ENCODE measurements around the gene NR4A1.

The NR4A1 gene

GRCh38 chr12:52054833-52055730 is 3.8 kb downstream of the NR4A1 start:
- H3K4me3 ChIP-seq (ENCODE audit: low read length), result no peak overlapping the region
- no peak for DNase-seq (ENCODE audit: low read depth, low spot score)

- H3K4me3 ChIP-seq (ENCODE audit: low read length), result no peak overlapping the region
Measured at GRCh38 chr12:52055731-52056711, 4.8 kb downstream of the NR4A1 start.

GRCh38 chr12:52056801-52057637 is 5.8 kb downstream of the NR4A1 start:
- no peak overlapping the region for H3K4me3 ChIP-seq (ENCODE audit: low read length)
- no peak for DNase-seq (ENCODE audit: low read depth, low spot score)

More at GRCh38 chr12:52055731-52056711, 4.8 kb downstream of the NR4A1 start:
- no peak for DNase-seq (ENCODE audit: low read depth, low spot score)

- DNase-seq (ENCODE audit: low read depth, low spot score), result no peak
- H3K4me3 ChIP-seq (ENCODE audit: low read length), result no peak overlapping the region
Measured at GRCh38 chr12:52057638-52058576, 6.7 kb downstream of the NR4A1 start.

- H3K4me3 ChIP-seq (ENCODE audit: low read length), result no peak overlapping the region
- no peak for DNase-seq (ENCODE audit: low read depth, low spot score)
Measured at GRCh38 chr12:52058631-52059361, 7.6 kb downstream of the NR4A1 start.

- H3K4me3 ChIP-seq (ENCODE audit: low read length), result no peak overlapping the region
- no peak for DNase-seq (ENCODE audit: low read depth, low spot score)
Measured at GRCh38 chr12:52059582-52060497, 8.6 kb downstream of the NR4A1 start.

- H3K4me3 ChIP-seq (ENCODE audit: low read length), result no peak overlapping the region
- DNase-seq (ENCODE audit: low read depth, low spot score), result no peak
Measured at GRCh38 chr12:52060498-52061177, 9.4 kb downstream of the NR4A1 start.

- DNase-seq (ENCODE audit: low read depth, low spot score), result no peak
- H3K4me3 ChIP-seq (ENCODE audit: low read length), result no peak overlapping the region
Measured at GRCh38 chr12:52061470-52062166, 10.4 kb downstream of the NR4A1 start.

- no peak for DNase-seq (ENCODE audit: low read depth, low spot score)
- no peak overlapping the region for H3K4me3 ChIP-seq (ENCODE audit: low read length)
Measured at GRCh38 chr12:52062167-52063081, 11.2 kb downstream of the NR4A1 start.

GRCh38 chr12:52063082-52063924 is 12.1 kb downstream of the NR4A1 start:
- H3K4me3 ChIP-seq (ENCODE audit: low read length), result no peak overlapping the region
- no peak for DNase-seq (ENCODE audit: low read depth, low spot score)

- no peak for DNase-seq (ENCODE audit: low read depth, low spot score)
- no peak overlapping the region for H3K4me3 ChIP-seq (ENCODE audit: low read length)
Measured at GRCh38 chr12:52063981-52064649, 12.9 kb downstream of the NR4A1 start.

GRCh38 chr12:52066346-52067080 is 15.3 kb downstream of the NR4A1 start:
- no peak overlapping the region for H3K4me3 ChIP-seq (ENCODE audit: low read length)
- DNase-seq (ENCODE audit: low read depth, low spot score), result no peak

Measured in Jurkat, Clone E6-1 (cell line).